ENCODE data around the gene FRY. TPM values are rescaled to one million over a fixed set of nuclear protein-coding genes. Genes with fewer than 3 reads are reported as not detected.

FRY gene
- total RNA-seq, 1 donor from 2014 or later, result 83.6 TPM

DNA sequence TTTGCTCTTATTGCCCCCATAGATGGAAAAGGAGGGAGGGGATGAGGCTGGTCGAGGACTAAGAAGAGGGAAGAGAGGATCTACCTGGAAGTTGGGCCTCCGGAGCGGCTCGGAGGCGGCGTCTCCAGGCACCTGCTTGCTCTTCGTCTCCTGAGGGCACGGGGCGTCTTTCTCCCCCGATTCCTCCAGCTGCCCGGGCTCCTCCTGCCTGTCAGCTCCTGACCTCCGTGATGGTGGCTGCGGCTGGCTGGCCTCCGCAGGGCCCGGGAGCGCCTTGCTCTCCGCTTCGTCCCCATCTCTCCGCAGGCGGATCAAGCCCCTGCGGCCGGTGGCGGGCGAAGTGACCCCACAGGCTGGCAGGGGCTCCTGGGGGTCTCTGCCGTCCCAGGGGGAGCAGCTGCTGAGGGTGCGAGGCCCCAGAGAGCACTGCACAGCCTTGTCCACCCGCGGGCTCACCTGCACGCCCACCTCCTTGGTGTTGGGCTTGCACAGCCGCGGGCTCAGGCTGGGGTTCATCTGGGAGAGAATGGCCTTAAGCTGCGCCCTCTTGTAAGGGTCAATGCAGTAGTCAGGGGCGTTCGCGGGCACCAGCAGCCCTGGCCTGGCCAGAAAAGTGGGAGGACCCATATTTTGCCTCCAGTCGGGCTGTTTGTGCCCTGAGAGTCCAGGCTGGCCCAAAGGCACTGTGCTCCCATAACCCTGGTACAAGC lies 279.8 kb downstream of the FRY start:
- Mint-ChIP-seq H3K27ac (ENCODE audit: unreplicated experiment) (no peak overlapping the region), H3K4me3 (ENCODE audit: unreplicated experiment) (no peak overlapping the region), H3K4me1 (ENCODE audit: low read depth, unreplicated experiment) (no peaks in the 10 kb centered on the region), H3K27me3 (ENCODE audit: unreplicated experiment) (no peaks in the 10 kb centered on the region), H3K36me3 (ENCODE audit: unreplicated experiment) (no peaks in the 10 kb centered on the region), H3K9me3 (ENCODE audit: unreplicated experiment) (peaks cover 2% of the 10 kb centered on the region)
- DNase-seq, result no peak
- TF ChIP-seq, protein P1, sequence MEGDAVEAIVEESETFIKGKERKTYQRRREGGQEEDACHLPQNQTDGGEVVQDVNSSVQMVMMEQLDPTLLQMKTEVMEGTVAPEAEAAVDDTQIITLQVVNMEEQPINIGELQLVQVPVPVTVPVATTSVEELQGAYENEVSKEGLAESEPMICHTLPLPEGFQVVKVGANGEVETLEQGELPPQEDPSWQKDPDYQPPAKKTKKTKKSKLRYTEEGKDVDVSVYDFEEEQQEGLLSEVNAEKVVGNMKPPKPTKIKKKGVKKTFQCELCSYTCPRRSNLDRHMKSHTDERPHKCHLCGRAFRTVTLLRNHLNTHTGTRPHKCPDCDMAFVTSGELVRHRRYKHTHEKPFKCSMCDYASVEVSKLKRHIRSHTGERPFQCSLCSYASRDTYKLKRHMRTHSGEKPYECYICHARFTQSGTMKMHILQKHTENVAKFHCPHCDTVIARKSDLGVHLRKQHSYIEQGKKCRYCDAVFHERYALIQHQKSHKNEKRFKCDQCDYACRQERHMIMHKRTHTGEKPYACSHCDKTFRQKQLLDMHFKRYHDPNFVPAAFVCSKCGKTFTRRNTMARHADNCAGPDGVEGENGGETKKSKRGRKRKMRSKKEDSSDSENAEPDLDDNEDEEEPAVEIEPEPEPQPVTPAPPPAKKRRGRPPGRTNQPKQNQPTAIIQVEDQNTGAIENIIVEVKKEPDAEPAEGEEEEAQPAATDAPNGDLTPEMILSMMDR (IDR thresholded peaks at IDR 0.05; ENCODE audit: partially characterized antibody, unreplicated experiment), result no peak

DNA sequence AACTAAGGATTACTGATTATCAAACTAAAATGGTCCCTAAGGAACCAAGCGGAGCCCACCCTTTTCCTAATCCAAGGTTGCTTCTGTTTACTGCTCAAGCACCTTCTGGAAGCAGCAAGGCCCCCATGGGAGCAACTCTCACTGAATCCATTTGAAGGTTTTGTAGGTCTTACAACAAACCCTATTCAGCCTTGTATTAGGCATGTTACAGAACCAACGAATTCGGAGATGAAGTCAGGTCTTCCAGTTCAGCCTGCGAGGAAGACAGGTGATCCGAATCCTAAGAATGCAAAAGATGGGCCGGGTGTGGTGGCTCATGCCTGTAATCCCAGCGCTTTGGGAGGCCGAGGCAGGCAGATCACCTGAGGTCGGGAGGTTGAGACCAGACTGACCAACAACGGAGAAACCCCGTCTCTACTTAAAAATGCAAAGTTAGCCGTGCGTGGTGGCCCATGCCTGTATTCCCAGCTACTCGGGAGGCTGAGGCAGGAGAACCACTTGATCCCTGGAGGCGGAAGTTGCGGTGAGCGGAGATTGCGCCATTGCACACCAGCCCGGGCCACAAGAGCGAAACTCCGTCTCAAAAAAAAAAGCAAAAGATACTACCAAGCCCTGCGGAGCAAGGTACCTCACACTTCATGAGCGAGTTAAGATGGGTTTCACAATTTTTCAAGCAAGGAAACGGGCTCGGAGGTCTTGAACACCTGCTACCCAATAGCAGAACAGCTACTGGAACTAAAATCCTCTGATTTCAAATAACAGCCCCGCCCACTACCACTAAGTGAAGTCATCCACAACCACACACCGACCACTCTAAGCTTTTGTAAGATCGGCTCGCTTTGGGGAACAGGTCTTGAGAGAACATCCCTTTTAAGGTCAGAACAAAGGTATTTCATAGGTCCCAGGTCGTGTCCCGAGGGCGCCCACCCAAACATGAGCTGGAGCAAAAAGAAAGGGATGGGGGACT lies 283.0 kb downstream of the FRY start:
- H3K27ac Mint-ChIP-seq (ENCODE audit: unreplicated experiment), result peak overlapping the region; percentile 94
- H3K36me3 Mint-ChIP-seq (ENCODE audit: unreplicated experiment), result no peaks in the 10 kb centered on the region
- H3K4me3 Mint-ChIP-seq (ENCODE audit: unreplicated experiment), result peak overlapping the region; percentile 95
- H3K4me1 Mint-ChIP-seq (ENCODE audit: low read depth, unreplicated experiment), result no peaks in the 10 kb centered on the region
- H3K9me3 Mint-ChIP-seq (ENCODE audit: unreplicated experiment), result peaks cover 2% of the 10 kb centered on the region
- no peaks in the 10 kb centered on the region for H3K27me3 Mint-ChIP-seq (ENCODE audit: unreplicated experiment)
- TF ChIP-seq, protein P1 (IDR thresholded peaks at IDR 0.05; ENCODE audit: partially characterized antibody, unreplicated experiment), result no peak
- DNase-seq, result no peak

DNA sequence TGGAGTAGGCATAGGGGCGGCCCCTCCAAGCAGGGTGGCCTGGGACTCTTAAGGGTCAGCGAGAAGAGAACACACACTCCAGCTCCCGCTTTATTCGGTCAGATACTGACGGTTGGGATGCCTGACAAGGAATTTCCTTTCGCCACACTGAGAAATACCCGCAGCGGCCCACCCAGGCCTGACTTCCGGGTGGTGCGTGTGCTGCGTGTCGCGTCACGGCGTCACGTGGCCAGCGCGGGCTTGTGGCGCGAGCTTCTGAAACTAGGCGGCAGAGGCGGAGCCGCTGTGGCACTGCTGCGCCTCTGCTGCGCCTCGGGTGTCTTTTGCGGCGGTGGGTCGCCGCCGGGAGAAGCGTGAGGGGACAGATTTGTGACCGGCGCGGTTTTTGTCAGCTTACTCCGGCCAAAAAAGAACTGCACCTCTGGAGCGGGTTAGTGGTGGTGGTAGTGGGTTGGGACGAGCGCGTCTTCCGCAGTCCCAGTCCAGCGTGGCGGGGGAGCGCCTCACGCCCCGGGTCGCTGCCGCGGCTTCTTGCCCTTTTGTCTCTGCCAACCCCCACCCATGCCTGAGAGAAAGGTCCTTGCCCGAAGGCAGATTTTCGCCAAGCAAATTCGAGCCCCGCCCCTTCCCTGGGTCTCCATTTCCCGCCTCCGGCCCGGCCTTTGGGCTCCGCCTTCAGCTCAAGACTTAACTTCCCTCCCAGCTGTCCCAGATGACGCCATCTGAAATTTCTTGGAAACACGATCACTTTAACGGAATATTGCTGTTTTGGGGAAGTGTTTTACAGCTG lies 283.9 kb downstream of the FRY start, which contains the start of the genes BRCA2 and ZAR1L:
Gene BRCA2 (plus strand): TSS at position 271 of the 790 bp plus-strand sequence. CDS start 953 bp downstream, outside the sequence.
Gene ZAR1L (minus strand): TSS at position 126 of the 790 bp plus-strand sequence. CDS start 3,438 bp downstream, outside the sequence.
- H3K9me3 Mint-ChIP-seq (ENCODE audit: unreplicated experiment), result peaks cover 2% of the 10 kb centered on the region

DNA sequence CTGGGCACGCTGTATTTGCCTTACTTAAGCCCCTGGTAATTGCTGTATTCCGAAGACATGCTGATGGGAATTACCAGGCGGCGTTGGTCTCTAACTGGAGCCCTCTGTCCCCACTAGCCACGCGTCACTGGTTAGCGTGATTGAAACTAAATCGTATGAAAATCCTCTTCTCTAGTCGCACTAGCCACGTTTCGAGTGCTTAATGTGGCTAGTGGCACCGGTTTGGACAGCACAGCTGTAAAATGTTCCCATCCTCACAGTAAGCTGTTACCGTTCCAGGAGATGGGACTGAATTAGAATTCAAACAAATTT lies 284.4 kb downstream of the FRY start:
- peaks cover 2% of the 10 kb centered on the region for H3K9me3 Mint-ChIP-seq (ENCODE audit: unreplicated experiment)

More for the DNA sequence above, 283.9 kb downstream of the FRY start, which contains the start of the genes BRCA2 and ZAR1L:
- no peaks in the 10 kb centered on the region for H3K36me3 Mint-ChIP-seq (ENCODE audit: unreplicated experiment)
- H3K4me1 Mint-ChIP-seq (ENCODE audit: low read depth, unreplicated experiment), result no peaks in the 10 kb centered on the region
- peak within 1 kb of the TSS; percentile 95 for H3K4me3 Mint-ChIP-seq (ENCODE audit: unreplicated experiment)
- DNase-seq, result peak; percentile 86
- TF ChIP-seq, protein P1 (IDR thresholded peaks at IDR 0.05; ENCODE audit: partially characterized antibody, unreplicated experiment), result no peak
- H3K27ac Mint-ChIP-seq (ENCODE audit: unreplicated experiment), result peak within 1 kb of the TSS; percentile 94
- no peaks in the 10 kb centered on the region for H3K27me3 Mint-ChIP-seq (ENCODE audit: unreplicated experiment)

More for the DNA sequence above, 284.4 kb downstream of the FRY start:
- H3K4me3 Mint-ChIP-seq (ENCODE audit: unreplicated experiment), result peak overlapping the region; percentile 95
- TF ChIP-seq, protein P1 (IDR thresholded peaks at IDR 0.05; ENCODE audit: partially characterized antibody, unreplicated experiment), result no peak
- H3K27me3 Mint-ChIP-seq (ENCODE audit: unreplicated experiment), result no peaks in the 10 kb centered on the region
- H3K27ac Mint-ChIP-seq (ENCODE audit: unreplicated experiment), result peak overlapping the region; percentile 36
- no peaks in the 10 kb centered on the region for H3K36me3 Mint-ChIP-seq (ENCODE audit: unreplicated experiment)
- DNase-seq, result no peak
- H3K4me1 Mint-ChIP-seq (ENCODE audit: low read depth, unreplicated experiment), result no peaks in the 10 kb centered on the region
